HCT116 (cell line): ENCODE measurements around the gene TSPAN8. TPM values are rescaled to one million over a fixed set of nuclear protein-coding genes. Genes with fewer than 3 reads are reported as not detected.
"Not testable (repeated sequence)": the region's sequence is repeated elsewhere in the genome, so short reads cannot be mapped to it uniquely, and the experiment has no call there.

ENCODE experiments used
- ATAC-seq: fragments of 200-7000 bp; cut with Tn5 transposase; 2 replicates; pipeline ENCODE4 v1.9.1; 2020; ENCODE audit warnings: mild to moderate bottlenecking, moderate library complexity
- BruUV-seq: library from RNA; stranded (reverse); fragments of 400-500 nt; replicated peaks from 2 replicates; lab custom pipeline; 2021; lab: Mats Ljungman, UMichigan
- CTCF ChIA-PET: fragments of 300-600 bp; sonication (Branson Sonifier 250); formaldehyde crosslinking; loops from one replicate; lab custom pipeline; 2021; ENCODE audit warnings: antibody characterized with exemption; lab: Charles Lee
- POLR2A ChIA-PET: fragments of 300-600, 350-600 bp; sonication (Branson Sonifier 250); formaldehyde crosslinking; loops from one replicate; lab custom pipeline; 2021; ENCODE audit warnings: antibody characterized with exemption; lab: Charles Lee
- RAD21 ChIA-PET, 2 experiments: fragments of 300-600 bp; sonication (Branson Sonifier 250); formaldehyde crosslinking; loops; one replicate each; lab custom pipeline; 2023; ENCODE audit warnings: low total read pairs in 2 of 2; ENCODE audit not compliant: uncharacterized antibody in 2 of 2, unreplicated experiment in 2 of 2, low non-redundant PET in 1 of 2; lab: Charles Lee
- DNase-seq: peaks from one replicate; pipeline ENCODE4 v3.0.0-alpha.2; 2010; ENCODE audit warnings: low read depth, low spot score
- H2AFZ ChIP-seq: fragments of 200-600 bp; shearing (Covaris generic), sonication (generic); 2 replicates; pipeline ENCODE4 v1.6.1; 2017; ENCODE audit warnings: low read depth, mixed run types, mixed read lengths, antibody characterized with exemption, low read length; ENCODE audit not compliant: poor library complexity, severe bottlenecking
- H3K27ac ChIP-seq: 2 replicates; pipeline ENCODE4 v1.5.1; 2012; ENCODE audit warnings: low read depth, low read length
- H3K27me3 ChIP-seq: fragments of 200-600 bp; sonication (generic); 2 replicates; pipeline ENCODE4 v1.6.1; 2016; ENCODE audit warnings: mixed run types, low read length, mixed read lengths; ENCODE audit not compliant: insufficient read depth
- H3K36me3 ChIP-seq, 2 experiments: fragments of 200-500 bp in 1 of 2; fragments of 200-600 bp in 1 of 2; sonication (Bioruptor generic) in 1 of 2; sonication (generic) in 1 of 2; 2 replicates each; pipeline versions ENCODE4 v1.5.1 to v1.6.1; 2014 to 2016; ENCODE audit warnings: low read length in 2 of 2, inconsistent platforms in 1 of 2, mixed read lengths in 1 of 2, mixed run types in 1 of 2; ENCODE audit not compliant: insufficient read depth in 2 of 2, control insufficient read depth in 1 of 2
- H3K4me1 ChIP-seq, 2 experiments: fragments of 200-600 bp in 1 of 2; sonication (generic) in 1 of 2; 2 replicates each; pipeline versions ENCODE4 v1.5.1 to v1.6.1; 2012 to 2017; ENCODE audit warnings: low read length in 2 of 2, inconsistent platforms in 1 of 2, mild to moderate bottlenecking in 1 of 2, mixed read lengths in 1 of 2, mixed run types in 1 of 2, moderate library complexity in 1 of 2; ENCODE audit not compliant: insufficient read depth in 2 of 2, control insufficient read depth in 1 of 2
- H3K4me2 ChIP-seq: fragments of 200-600 bp; sonication (generic); 2 replicates; pipeline ENCODE4 v1.6.1; 2017; ENCODE audit warnings: mixed run types, low read length, mixed read lengths
- H3K4me3 ChIP-seq, 2 experiments: fragments of 200-600 bp in 1 of 2; sonication (generic) in 1 of 2; replicated peaks in 1 of 2; 2 replicates each; pipeline ENCODE4 v1.5.1; 2011 to 2016; ENCODE audit warnings: low read length in 2 of 2, control low read depth in 1 of 2, low read depth in 1 of 2, mild to moderate bottlenecking in 1 of 2, mixed read lengths in 1 of 2, mixed run types in 1 of 2
- H3K79me2 ChIP-seq: fragments of 200-600 bp; sonication (generic); 2 replicates; pipeline ENCODE4 v1.6.1; 2017; ENCODE audit warnings: mild to moderate bottlenecking, mixed run types, low read length, moderate library complexity, mixed read lengths; ENCODE audit not compliant: insufficient read depth
- H3K9ac ChIP-seq: fragments of 200-600 bp; sonication (generic); 2 replicates; pipeline ENCODE4 v1.6.1; 2016; ENCODE audit warnings: low read length, mixed read lengths
- H3K9me2 ChIP-seq: fragments of 200-600 bp; sonication (generic), shearing (Covaris generic); 2 replicates; pipeline ENCODE4 v1.6.1; 2017; ENCODE audit warnings: mixed run types, mild to moderate bottlenecking, moderate library complexity; ENCODE audit not compliant: insufficient read depth
- H3K9me3 ChIP-seq, 2 experiments: fragments of 200-500 bp in 1 of 2; fragments of 200-600 bp in 1 of 2; sonication (Bioruptor generic) in 1 of 2; sonication (generic) in 1 of 2; 2 replicates each; pipeline ENCODE4 v1.6.1; 2014 to 2017; ENCODE audit warnings: low read length in 2 of 2, mixed read lengths in 2 of 2, inconsistent platforms in 1 of 2, low read depth in 1 of 2, mild to moderate bottlenecking in 1 of 2, mixed run types in 1 of 2, moderate library complexity in 1 of 2; ENCODE audit not compliant: control insufficient read depth in 1 of 2, insufficient read depth in 1 of 2
- H4K20me1 ChIP-seq: fragments of 200-600 bp; sonication (generic), shearing (Covaris generic); 2 replicates; pipeline ENCODE4 v1.6.1; 2017; ENCODE audit warnings: mixed run types, mild to moderate bottlenecking, moderate library complexity; ENCODE audit not compliant: insufficient read depth
- SP1 ChIP-seq: IDR thresholded peaks from 2 replicates; pipeline ENCODE4 v1.6.1; 2012; ENCODE audit warnings: low read depth
- ZBTB33 ChIP-seq: IDR thresholded peaks from 2 replicates; pipeline ENCODE4 v1.6.1; 2011; ENCODE audit warnings: mild to moderate bottlenecking, low read length, moderate library complexity; ENCODE audit not compliant: insufficient replicate concordance; ENCODE audit errors: extremely low read depth
- intact Hi-C: fragments of 100-400 bp; cut with micrococcal nuclease; formaldehyde crosslinking; loops from 2 replicates; pipeline ENCODE4 v1.10.0; 2022
- total RNA-seq: library from RNA; stranded (reverse); gene quantifications from one replicate; pipeline ENCODE4 v1.2.1, GENCODE V29; 2021; ENCODE audit not compliant: unreplicated experiment

The TSPAN8 gene
- total RNA-seq, 1 experiment from 2014 or later: 0.76 TPM

GRCh38 chr12:71166280-71166679 is 8.5 kb upstream of the TSPAN8 start:
- ChIA-PET RAD21 (no interaction called here), POLR2A (no interaction called here)
- H3K27me3 ChIP-seq: no peaks in the 10 kb centered on the region

GRCh38 chr12:71165780-71166179 is 8.0 kb upstream of the TSPAN8 start:
- RAD21 ChIA-PET, H2AFZ ChIP-seq, H3K9me2 ChIP-seq, intact Hi-C loops, H4K20me1 ChIP-seq, H3K27ac ChIP-seq, ATAC-seq, CTCF ChIA-PET, H3K4me3 ChIP-seq, H3K9me3 ChIP-seq, BruUV-seq, H3K36me3 ChIP-seq, H3K4me1 ChIP-seq, H3K27me3 ChIP-seq, H3K4me2 ChIP-seq, H3K79me2 ChIP-seq, DNase-seq, H3K9ac ChIP-seq, POLR2A ChIA-PET: not testable (repeated sequence)

More at GRCh38 chr12:71166280-71166679, 8.5 kb upstream of the TSPAN8 start:
- no peak for ATAC-seq
- Histone ChIP-seq H2AFZ (no peak overlapping the region), H3K4me2 (no peak overlapping the region), H3K4me3 (no peak overlapping the region), H3K9me2 (no peaks in the 10 kb centered on the region), H3K9me3 (no peaks in the 10 kb centered on the region), H3K9ac (no peak overlapping the region), H3K4me1 (no peaks in the 10 kb centered on the region), H4K20me1 (no peaks in the 10 kb centered on the region), H3K36me3 (no peaks in the 10 kb centered on the region), H3K27ac (no peak overlapping the region), H3K79me2 (no peaks in the 10 kb centered on the region)
- CTCF ChIA-PET: no interaction called here
- intact Hi-C loops: no loop called here
- no TSS peak for BruUV-seq
- DNase-seq: no peak
- TF ChIP-seq SP1 (no peak), ZBTB33 (no peak)
